ENCODE results near the gene MAP2. TPM values are rescaled to one million over a fixed set of nuclear protein-coding genes. Genes with fewer than 3 reads are reported as not detected.

Gene MAP2
- total RNA-seq, 1 experiment from 2014 or later = 1.5 TPM

DNA sequence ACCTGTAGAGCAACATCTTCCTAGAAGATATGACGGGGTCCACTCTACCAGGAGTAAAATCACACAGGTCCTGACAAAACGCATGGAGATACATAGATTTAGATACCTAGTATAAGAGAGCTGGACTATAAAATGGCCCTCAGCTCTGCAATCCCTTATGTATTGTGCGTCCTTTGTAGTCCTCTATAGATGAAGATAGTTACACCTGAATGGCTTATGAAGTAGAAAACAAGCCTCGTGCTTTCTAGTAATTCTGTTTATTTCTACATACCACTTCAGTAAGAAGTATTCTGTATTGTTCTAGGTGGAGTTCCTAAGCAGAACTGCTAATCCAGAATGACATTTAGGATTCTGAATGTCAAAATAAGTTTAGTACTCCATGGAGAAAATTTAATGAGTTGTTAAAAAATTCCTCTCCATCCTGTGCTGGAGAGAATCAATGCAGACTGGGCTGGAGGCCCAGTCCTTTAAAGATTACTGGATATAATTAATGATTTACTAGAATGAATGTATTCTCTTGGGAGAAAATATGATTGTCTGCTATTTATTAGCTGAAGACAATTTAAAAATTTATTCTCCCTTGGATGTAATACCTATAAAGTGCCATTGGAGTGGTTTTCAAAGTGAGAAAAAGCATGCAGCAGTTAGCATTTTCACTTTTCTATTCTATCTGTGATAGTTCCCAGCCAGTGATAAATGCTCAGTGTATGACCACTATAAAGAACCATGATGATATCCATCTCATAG, 200.5 kb downstream of the MAP2 start:
- Histone ChIP-seq H3K4me3 (ENCODE audit: low read length) (no peak overlapping the region), H3K4me1 (ENCODE audit: low read length) (peaks cover 14% of the 10 kb centered on the region), H2AFZ (ENCODE audit: low read length) (no peak overlapping the region), H3K9me2 (replicated peaks; ENCODE audit: insufficient read depth, low read length) (no peaks in the 10 kb centered on the region), H4K20me1 (ENCODE audit: insufficient read depth, low read depth, low read length) (no peaks in the 10 kb centered on the region), H3K9ac (ENCODE audit: low read length) (no peak overlapping the region), H3K4me2 (ENCODE audit: low read depth, low read length, poor library complexity, severe bottlenecking) (no peak overlapping the region), H3K36me3 (ENCODE audit: insufficient read depth, low read length) (no peaks in the 10 kb centered on the region), H3K79me2 (ENCODE audit: low read length) (no peaks in the 10 kb centered on the region), H3K27me3 (ENCODE audit: low read length) (no peaks in the 10 kb centered on the region), H3K9me3 (ENCODE audit: low read length) (no peaks in the 10 kb centered on the region), H3K27ac (ENCODE audit: low read length) (no peak overlapping the region)
- no peak for DNase-seq

DNA sequence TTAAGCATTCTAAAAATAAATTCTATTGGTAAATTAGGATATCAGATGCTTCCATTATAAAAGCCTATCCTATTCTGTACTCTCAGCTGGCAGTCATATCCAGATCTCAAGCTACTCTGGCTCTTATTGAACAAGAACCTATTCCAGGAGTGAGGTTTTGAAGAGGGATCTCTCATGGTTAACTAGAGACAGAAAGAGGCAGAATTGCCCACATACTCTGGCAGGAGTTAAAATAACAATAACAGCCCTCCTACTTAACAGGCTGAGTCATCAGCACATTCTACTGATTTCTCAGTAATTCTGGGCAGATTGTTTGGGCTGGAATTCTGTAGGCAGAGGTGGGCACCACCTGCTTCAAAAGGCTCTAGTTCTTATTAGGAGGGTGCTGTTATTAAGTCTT, 205.8 kb downstream of the MAP2 start:
- Histone ChIP-seq H2AFZ (ENCODE audit: low read length) (no peak overlapping the region), H4K20me1 (ENCODE audit: insufficient read depth, low read depth, low read length) (no peaks in the 10 kb centered on the region), H3K9me3 (ENCODE audit: low read length) (no peaks in the 10 kb centered on the region), H3K79me2 (ENCODE audit: low read length) (no peaks in the 10 kb centered on the region), H3K4me3 (ENCODE audit: low read length) (no peak overlapping the region), H3K9ac (ENCODE audit: low read length) (no peak overlapping the region), H3K36me3 (ENCODE audit: insufficient read depth, low read length) (no peaks in the 10 kb centered on the region), H3K27me3 (ENCODE audit: low read length) (no peaks in the 10 kb centered on the region), H3K9me2 (replicated peaks; ENCODE audit: insufficient read depth, low read length) (no peaks in the 10 kb centered on the region), H3K27ac (ENCODE audit: low read length) (no peak overlapping the region), H3K4me2 (ENCODE audit: low read depth, low read length, poor library complexity, severe bottlenecking) (no peak overlapping the region), H3K4me1 (ENCODE audit: low read length) (no peaks in the 10 kb centered on the region)
- no peak for DNase-seq

DNA sequence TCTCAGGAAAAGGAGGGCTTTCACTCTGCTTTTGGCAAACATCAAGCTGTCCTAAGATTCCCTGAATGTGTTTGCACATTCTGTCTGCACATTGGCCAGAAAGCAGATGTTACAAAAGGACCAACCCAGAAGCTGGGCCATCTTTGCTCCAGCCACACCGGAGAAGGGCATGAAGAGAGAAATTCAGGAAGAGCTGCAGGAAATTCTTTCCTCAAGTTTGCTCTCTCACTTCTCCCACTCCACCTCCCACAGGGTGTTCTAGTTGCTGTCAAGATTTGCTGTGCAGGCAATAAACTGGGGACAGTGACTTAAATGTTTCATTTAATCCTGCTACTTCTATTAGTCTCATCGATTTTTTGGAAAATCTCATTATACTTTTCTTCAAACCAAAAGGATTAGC, 210.1 kb downstream of the MAP2 start:
- Histone ChIP-seq H3K9me3 (ENCODE audit: low read length) (no peaks in the 10 kb centered on the region), H3K4me1 (ENCODE audit: low read length) (no peaks in the 10 kb centered on the region), H3K4me3 (ENCODE audit: low read length) (no peak overlapping the region), H3K27me3 (ENCODE audit: low read length) (no peaks in the 10 kb centered on the region), H3K9ac (ENCODE audit: low read length) (no peak overlapping the region), H3K36me3 (ENCODE audit: insufficient read depth, low read length) (no peaks in the 10 kb centered on the region), H3K79me2 (ENCODE audit: low read length) (no peaks in the 10 kb centered on the region), H2AFZ (ENCODE audit: low read length) (no peak overlapping the region), H3K9me2 (replicated peaks; ENCODE audit: insufficient read depth, low read length) (no peaks in the 10 kb centered on the region), H4K20me1 (ENCODE audit: insufficient read depth, low read depth, low read length) (no peaks in the 10 kb centered on the region), H3K27ac (ENCODE audit: low read length) (no peak overlapping the region), H3K4me2 (ENCODE audit: low read depth, low read length, poor library complexity, severe bottlenecking) (no peak overlapping the region)
- no peak for DNase-seq

DNA sequence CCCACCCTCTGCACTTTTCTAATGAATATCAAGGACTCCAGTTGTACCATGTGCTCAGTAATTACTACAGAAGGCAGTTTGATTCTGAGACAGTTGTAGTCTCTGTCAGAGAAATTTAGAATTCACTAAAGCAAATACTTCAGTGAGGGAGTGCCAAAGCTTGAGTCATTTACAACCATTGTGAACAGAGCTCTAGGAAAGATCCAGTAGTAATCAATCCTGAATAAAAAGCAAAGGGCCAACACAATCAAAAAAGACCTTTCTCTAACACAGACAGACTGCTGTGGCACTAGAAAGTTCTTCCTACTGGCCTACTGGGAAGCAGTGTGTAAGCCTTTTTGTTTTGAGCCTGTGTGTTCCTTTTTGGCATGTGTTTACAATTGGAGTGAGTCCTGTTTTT, 212.2 kb downstream of the MAP2 start:
- Histone ChIP-seq H2AFZ (ENCODE audit: low read length) (no peak overlapping the region), H3K9ac (ENCODE audit: low read length) (no peak overlapping the region), H3K79me2 (ENCODE audit: low read length) (no peaks in the 10 kb centered on the region), H3K4me2 (ENCODE audit: low read depth, low read length, poor library complexity, severe bottlenecking) (no peak overlapping the region), H3K36me3 (ENCODE audit: insufficient read depth, low read length) (no peaks in the 10 kb centered on the region), H3K27ac (ENCODE audit: low read length) (no peak overlapping the region), H3K9me3 (ENCODE audit: low read length) (no peaks in the 10 kb centered on the region), H3K9me2 (replicated peaks; ENCODE audit: insufficient read depth, low read length) (no peaks in the 10 kb centered on the region), H3K4me1 (ENCODE audit: low read length) (no peaks in the 10 kb centered on the region), H3K4me3 (ENCODE audit: low read length) (no peak overlapping the region), H4K20me1 (ENCODE audit: insufficient read depth, low read depth, low read length) (no peaks in the 10 kb centered on the region), H3K27me3 (ENCODE audit: low read length) (no peaks in the 10 kb centered on the region)
- DNase-seq = no peak

DNA sequence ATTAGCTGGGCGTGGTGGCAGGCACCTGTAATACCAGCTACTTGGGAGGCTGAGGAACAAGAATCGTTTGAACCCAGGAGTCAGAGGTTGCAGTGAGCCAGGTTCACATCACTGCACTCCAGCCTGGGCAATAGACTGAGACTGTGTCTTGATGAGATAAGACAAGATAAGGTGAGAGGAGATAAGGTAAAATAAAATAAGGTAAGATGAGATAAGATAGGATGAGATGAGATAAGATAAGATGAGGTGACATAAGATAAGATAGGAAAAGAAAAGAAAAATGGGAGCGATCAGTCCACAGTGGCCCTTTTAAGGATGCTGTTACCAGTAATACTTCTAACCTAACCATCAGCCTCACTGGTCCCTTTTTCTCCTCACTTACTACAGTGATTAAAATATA, 213.4 kb downstream of the MAP2 start:
- no peaks in the 10 kb centered on the region for H3K9me3 ChIP-seq (ENCODE audit: low read length)
- no peaks in the 10 kb centered on the region for H3K79me2 ChIP-seq (ENCODE audit: low read length)
- H3K4me3 ChIP-seq (ENCODE audit: low read length) = no peak overlapping the region
- no peak overlapping the region for H3K9ac ChIP-seq (ENCODE audit: low read length)
- no peak overlapping the region for H2AFZ ChIP-seq (ENCODE audit: low read length)
- no peaks in the 10 kb centered on the region for H4K20me1 ChIP-seq (ENCODE audit: insufficient read depth, low read depth, low read length)
- no peaks in the 10 kb centered on the region for H3K27me3 ChIP-seq (ENCODE audit: low read length)
- no peaks in the 10 kb centered on the region for H3K9me2 ChIP-seq (replicated peaks; ENCODE audit: insufficient read depth, low read length)
- no peak for DNase-seq
- no peak overlapping the region for H3K4me2 ChIP-seq (ENCODE audit: low read depth, low read length, poor library complexity, severe bottlenecking)
- H3K4me1 ChIP-seq (ENCODE audit: low read length) = no peaks in the 10 kb centered on the region
- no peak overlapping the region for H3K27ac ChIP-seq (ENCODE audit: low read length)
- H3K36me3 ChIP-seq (ENCODE audit: insufficient read depth, low read length) = no peaks in the 10 kb centered on the region

DNA sequence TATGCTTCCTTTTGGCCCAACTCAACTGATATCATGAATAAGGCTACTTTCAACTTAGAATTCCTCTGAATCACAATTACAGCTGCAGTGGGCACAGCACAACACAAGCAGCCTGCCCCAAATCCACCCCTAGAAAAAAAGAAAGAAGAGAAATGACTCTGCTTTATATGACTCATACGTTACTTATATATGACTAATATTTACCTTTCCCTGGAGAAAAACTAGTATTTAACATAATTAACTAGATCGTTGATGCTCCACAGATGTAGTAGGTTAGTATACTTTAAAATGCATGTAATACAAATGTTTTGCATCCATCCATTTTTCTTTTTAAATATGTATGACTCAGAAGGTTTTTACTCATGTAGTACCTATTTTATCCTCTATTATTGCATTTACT, 214.5 kb downstream of the MAP2 start:
- H3K4me2 ChIP-seq (ENCODE audit: low read depth, low read length, poor library complexity, severe bottlenecking) = no peak overlapping the region
- H3K4me1 ChIP-seq (ENCODE audit: low read length) = no peaks in the 10 kb centered on the region
- H3K9ac ChIP-seq (ENCODE audit: low read length) = no peak overlapping the region
- DNase-seq = no peak
- H3K79me2 ChIP-seq (ENCODE audit: low read length) = no peaks in the 10 kb centered on the region
- no peaks in the 10 kb centered on the region for H3K27me3 ChIP-seq (ENCODE audit: low read length)
- H2AFZ ChIP-seq (ENCODE audit: low read length) = no peak overlapping the region
- H3K4me3 ChIP-seq (ENCODE audit: low read length) = no peak overlapping the region
- no peaks in the 10 kb centered on the region for H3K9me3 ChIP-seq (ENCODE audit: low read length)
- no peak overlapping the region for H3K27ac ChIP-seq (ENCODE audit: low read length)
- H3K9me2 ChIP-seq (replicated peaks; ENCODE audit: insufficient read depth, low read length) = no peaks in the 10 kb centered on the region
- no peaks in the 10 kb centered on the region for H4K20me1 ChIP-seq (ENCODE audit: insufficient read depth, low read depth, low read length)
- no peaks in the 10 kb centered on the region for H3K36me3 ChIP-seq (ENCODE audit: insufficient read depth, low read length)

DNA sequence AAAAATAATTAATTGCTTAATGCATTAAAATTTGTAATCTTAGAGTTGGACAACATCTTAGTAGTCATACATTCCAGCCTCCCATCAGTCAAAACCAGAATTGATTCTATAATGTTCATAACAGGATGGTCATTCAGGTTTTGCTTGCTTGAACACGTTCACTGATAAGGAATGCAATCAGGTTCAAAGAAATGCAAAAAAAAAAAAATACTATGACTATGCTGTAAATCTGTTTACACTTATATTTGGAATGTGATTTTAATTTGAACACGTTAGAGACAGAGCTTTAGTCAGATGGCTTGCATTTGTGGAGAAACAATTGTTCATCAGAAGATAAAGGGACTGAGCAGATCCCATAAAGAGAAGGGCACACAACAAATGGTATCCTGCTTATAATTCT, 216.5 kb downstream of the MAP2 start:
- no peak for DNase-seq
- Histone ChIP-seq H3K27me3 (ENCODE audit: low read length) (no peaks in the 10 kb centered on the region), H3K4me1 (ENCODE audit: low read length) (no peaks in the 10 kb centered on the region), H3K36me3 (ENCODE audit: insufficient read depth, low read length) (no peaks in the 10 kb centered on the region), H3K9me2 (replicated peaks; ENCODE audit: insufficient read depth, low read length) (no peaks in the 10 kb centered on the region), H3K79me2 (ENCODE audit: low read length) (no peaks in the 10 kb centered on the region), H3K4me3 (ENCODE audit: low read length) (no peak overlapping the region), H3K9me3 (ENCODE audit: low read length) (no peaks in the 10 kb centered on the region), H3K4me2 (ENCODE audit: low read depth, low read length, poor library complexity, severe bottlenecking) (no peak overlapping the region), H2AFZ (ENCODE audit: low read length) (no peak overlapping the region), H3K27ac (ENCODE audit: low read length) (no peak overlapping the region), H3K9ac (ENCODE audit: low read length) (no peak overlapping the region), H4K20me1 (ENCODE audit: insufficient read depth, low read depth, low read length) (no peaks in the 10 kb centered on the region)

DNA sequence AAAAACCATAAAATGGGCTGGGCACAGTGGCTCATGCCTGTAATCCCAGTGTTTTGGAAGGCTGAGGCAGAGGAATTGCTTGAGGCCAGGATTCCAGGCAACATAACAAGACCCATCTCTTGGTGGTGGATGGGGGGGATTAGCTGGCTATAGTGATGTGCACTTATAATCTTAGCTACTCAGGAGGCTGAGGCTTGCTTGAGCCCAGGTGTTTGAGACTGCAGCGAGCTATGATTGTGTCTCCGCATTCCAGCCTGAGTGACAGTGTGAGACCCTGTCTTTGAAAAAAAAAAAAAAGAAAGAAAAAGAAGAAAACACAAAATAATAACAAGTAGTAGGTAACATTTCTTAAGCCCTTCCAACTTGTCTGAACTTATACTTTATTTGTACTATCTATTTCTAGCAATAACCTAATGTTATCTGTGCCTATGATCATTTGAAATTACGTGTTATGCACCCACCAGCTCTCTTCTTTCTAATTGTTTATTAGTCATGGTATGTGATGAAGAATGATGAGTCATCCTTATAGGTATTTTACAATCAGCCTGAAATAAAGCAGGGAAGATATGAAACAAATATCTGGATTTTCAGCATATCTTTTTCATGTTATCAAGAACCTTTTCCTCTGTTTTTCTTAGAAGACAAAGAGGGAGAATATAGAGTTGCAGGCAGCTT, 218.4 kb downstream of the MAP2 start:
- no peaks in the 10 kb centered on the region for H3K4me1 ChIP-seq (ENCODE audit: low read length)
- H3K4me3 ChIP-seq (ENCODE audit: low read length) = no peak overlapping the region
- no peaks in the 10 kb centered on the region for H4K20me1 ChIP-seq (ENCODE audit: insufficient read depth, low read depth, low read length)
- no peak overlapping the region for H3K4me2 ChIP-seq (ENCODE audit: low read depth, low read length, poor library complexity, severe bottlenecking)
- H3K9me3 ChIP-seq (ENCODE audit: low read length) = no peaks in the 10 kb centered on the region
- no peak overlapping the region for H2AFZ ChIP-seq (ENCODE audit: low read length)
- no peaks in the 10 kb centered on the region for H3K79me2 ChIP-seq (ENCODE audit: low read length)
- H3K36me3 ChIP-seq (ENCODE audit: insufficient read depth, low read length) = no peaks in the 10 kb centered on the region
- no peaks in the 10 kb centered on the region for H3K9me2 ChIP-seq (replicated peaks; ENCODE audit: insufficient read depth, low read length)
- no peaks in the 10 kb centered on the region for H3K27me3 ChIP-seq (ENCODE audit: low read length)
- DNase-seq = no peak
- no peak overlapping the region for H3K9ac ChIP-seq (ENCODE audit: low read length)
- H3K27ac ChIP-seq (ENCODE audit: low read length) = no peak overlapping the region

Measured in Karpas-422 (cell line).